Measurements from ENCODE around the gene MAGI1.
"Not testable (repeated sequence)": the region's sequence is repeated elsewhere in the genome, so short reads cannot be mapped to it uniquely, and the experiment has no call there.

GRCh38 chr3:65543391-65543790 is 495.3 kb downstream of the MAGI1 start:
- TF ChIP-seq EZH2 (IDR thresholded peaks at IDR 0.05; ENCODE audit: low read length, missing control alignments); CTCF (conservative IDR thresholded peaks at IDR 0.05 in 1 of 2, IDR thresholded peaks at IDR 0.05 in 1 of 2; ENCODE audit: low read depth in 1 of 2, low read length in 2 of 2): not testable (repeated sequence)
